ENCODE data around the gene CROCC.

- TF ChIP-seq POLR2AphosphoS5 (IDR thresholded peaks at IDR 0.05) (no peak), CTCF (IDR thresholded peaks at IDR 0.05) (no peak), POLR2A (IDR thresholded peaks at IDR 0.05) (no peak)
Observed at GRCh38 chr1:17001760-17002523, 80.2 kb downstream of the CROCC start.

Data from gastroesophageal sphincter (tissue), 3 donors.